HG03139 (cell line): ENCODE data around the gene COL9A2.

Experiments used
- ATAC-seq: cut with Tn5 transposase; IDR thresholded peaks from one replicate; pipeline ENCODE4 v1.9.1; 2021; ENCODE audit not compliant: unreplicated experiment

Gene COL9A2

DNA sequence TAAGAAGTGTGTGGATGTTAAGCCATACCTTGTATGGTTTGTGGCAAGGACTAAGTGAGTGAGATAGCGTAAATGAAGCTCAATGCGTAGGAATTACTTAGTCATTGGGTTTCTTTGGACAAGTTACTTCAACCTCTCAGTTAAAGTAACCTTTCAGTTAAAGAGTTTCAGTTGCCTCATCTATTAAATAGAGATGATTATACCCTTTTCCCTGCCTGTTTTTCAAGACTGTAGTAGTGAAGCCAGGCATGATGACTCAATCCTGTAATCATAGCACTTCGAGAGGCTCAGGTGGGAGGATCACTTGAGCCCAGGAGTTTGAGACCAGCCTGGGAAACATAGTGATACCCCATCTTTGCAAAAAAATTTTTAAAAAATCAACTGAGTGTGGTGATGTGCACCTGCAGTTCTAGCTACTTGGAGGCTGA is 52.7 kb downstream of the COL9A2 start:
- ATAC-seq, result no peak

DNA sequence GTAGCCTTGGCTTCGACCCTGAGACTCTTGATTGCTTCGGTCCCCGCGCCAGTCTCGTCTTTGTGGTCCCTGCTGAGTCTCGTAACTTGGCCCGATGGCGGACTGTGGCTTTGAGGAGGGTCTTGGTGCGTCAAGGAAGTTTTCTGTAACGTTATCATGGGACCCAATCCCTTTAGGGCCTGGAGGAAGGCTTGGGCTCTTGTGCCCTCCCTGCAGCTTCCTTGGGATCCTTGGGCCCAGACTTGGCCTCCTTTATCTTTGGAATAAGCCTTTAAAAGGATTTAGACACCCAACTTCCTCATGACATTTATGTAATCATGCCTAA is 58.7 kb downstream of the COL9A2 start:
- no peak for ATAC-seq

DNA sequence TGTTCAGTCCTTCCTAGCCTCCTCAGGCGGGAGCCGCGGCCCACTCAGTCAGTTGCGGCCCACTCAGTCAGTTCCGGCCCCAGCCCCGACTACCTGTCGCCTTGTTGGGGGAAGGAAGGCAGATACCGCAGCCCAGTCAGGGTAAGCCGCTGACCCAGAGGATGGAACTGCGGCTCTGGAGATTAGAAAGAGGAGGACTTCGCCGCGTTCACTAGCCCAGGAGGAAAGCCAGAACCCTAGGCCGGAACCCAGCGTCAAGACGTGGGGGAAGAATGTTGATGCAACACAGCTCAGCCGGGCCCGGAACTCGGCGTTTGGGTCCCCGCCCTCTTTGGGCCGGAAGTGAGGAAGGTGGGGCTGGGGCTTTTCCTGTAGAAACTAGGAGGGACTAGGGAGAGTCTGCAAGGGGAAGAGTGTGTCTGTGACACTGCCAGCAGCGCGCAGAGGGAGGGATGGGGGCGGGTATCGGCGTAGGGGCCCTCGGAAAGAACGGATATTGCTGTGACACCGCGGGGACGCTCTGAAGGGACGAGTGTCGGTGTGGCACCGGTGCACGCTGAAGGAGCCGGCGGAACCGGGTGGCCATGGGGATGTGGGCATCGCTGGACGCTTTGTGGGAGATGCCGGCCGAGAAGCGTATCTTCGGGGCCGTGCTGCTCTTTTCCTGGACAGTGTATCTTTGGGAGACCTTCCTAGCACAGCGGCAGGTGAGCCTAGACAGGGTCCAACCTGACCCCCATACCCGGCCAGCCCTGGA is 59.2 kb downstream of the COL9A2 start, which contains the start of gene ZMPSTE24:
ZMPSTE24 (plus strand) TSS at position 549 of the 757 bp plus-strand sequence; CDS start at position 585, 36 bp downstream.
- ATAC-seq, result peak; percentile 81

DNA sequence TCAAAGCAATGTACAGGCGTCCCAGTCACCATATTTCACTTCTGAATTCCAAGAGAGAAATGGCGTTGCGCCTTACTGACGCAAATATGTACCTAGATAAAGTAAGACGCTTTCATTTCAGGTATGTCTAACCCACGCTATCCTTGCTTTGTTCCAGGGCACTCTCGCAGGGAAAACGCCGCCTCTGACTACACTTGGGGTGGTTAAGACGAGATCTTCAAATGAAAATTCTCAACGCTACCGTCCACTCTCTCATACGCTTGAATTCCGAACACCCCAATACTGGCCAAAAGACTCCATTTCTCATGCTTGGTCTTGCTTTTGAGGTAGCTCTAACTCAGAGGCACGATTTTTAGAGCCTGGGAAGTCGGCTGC is 59.8 kb downstream of the COL9A2 start:
- ATAC-seq, result peak; percentile 7

DNA sequence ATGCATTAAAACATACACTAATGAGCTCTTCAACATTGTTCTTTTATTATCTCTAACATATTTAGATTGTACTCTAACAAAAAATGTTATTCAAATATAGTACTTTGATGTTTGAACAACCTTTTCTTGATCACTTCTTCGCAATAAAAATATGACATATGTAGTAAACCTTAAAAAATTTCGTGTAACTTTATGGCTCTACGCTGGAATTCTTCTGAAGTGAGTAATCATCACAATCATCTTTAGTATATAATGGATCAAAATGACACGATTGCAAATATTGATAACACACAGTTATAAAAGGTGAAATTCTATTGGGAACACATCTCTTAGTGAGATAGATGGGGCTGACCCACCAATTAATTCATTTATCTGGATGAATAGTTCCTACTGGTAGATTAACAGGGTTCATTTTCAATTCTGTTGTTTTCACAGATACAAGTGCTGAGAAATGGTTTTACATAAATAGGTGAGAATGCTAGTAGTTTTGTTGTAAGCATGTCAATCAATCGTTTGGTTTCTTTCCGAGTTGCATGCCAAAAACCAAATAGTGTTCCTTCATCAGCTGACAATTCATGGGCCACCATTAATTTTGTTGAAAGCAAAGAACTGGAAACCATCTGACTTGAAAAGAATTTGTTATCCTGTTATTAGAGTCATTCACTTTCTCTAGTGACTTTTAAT is 60.5 kb downstream of the COL9A2 start:
- no peak for ATAC-seq

DNA sequence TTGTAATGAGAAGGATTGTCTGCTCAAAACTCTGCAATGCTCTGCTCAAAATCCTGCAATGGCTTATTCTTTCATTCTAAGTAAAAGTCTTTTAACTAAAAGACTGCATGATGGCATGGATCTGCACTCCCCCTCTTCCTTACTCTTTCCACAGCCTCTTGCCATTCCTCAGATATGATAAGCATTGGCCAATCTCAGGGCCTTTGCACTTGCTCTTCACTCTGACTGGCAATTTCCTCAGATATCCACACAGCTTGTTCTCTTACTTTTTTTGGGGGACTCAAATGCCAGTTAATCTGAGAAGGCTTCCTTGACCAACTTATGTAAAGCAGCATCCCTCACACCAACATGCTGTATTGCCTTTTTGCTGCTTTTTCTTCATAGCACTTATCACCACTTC is 61.9 kb downstream of the COL9A2 start:
- ATAC-seq, result no peak

DNA sequence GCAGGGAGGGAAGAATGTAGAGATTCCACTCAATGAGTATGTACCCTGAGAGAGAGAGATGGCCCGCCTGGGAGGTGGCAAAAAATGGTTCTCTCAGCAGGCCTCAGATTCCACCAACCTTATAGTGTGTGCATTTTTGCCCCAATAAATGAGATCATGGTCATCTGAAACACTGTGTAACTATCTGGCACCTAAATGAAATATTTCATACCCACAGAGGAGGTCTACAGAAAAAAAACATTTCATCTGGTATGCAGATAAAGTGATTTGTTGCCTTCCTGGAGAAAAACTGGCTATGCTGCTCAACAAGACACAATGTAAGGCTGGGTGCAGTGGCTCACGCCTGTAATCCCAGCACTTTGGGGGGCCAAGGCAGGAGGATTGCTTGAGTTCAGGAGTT is 64.5 kb downstream of the COL9A2 start:
- ATAC-seq, result no peak

DNA sequence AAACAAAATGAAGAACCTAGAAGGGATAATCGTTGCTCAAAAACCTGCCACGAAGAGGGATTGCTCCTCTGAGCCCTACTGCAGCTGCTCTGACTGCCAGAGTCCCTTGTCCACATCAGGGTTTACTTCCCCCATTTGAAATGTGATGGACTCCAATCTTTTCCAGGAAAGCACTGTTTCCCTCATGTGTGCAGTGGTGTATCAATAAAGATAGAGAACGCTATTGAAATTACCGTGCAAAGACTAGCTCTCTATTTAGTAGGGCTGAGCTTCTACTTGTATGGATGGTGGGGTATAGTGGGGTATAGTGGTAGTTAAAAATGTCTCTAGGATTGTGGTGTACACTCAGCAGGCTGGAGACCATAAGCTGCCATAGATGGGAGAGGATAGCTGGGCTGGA is 65.6 kb downstream of the COL9A2 start:
- no peak for ATAC-seq
